Left renal pelvis (tissue), 4 donors: ENCODE results near the gene PNMT. TPM values are rescaled to one million over a fixed set of nuclear protein-coding genes. Genes with fewer than 3 reads are reported as not detected.

ENCODE experiments used
- DNase-seq, 4 donors: peaks; one replicate each; pipeline ENCODE4 v3.0.0-alpha.2; 2013; ENCODE audit warnings: low read depth in 4 of 4, low spot score in 3 of 4
- polyA plus RNA-seq, 4 donors: library from polyadenylated mRNA; unstranded; fragments of 120-200 nt; gene quantifications; one replicate each; pipeline ENCODE4 v1.2.1, GENCODE V29; 2013; ENCODE audit not compliant: insufficient read length in 4 of 4

Gene PNMT, protein sequence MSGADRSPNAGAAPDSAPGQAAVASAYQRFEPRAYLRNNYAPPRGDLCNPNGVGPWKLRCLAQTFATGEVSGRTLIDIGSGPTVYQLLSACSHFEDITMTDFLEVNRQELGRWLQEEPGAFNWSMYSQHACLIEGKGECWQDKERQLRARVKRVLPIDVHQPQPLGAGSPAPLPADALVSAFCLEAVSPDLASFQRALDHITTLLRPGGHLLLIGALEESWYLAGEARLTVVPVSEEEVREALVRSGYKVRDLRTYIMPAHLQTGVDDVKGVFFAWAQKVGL
- polyA plus RNA-seq = 1 to 10 TPM in 3 of 4 donors, under 1 TPM in 1; 0.22 to 4.5 (median 1.8) TPM

DNA sequence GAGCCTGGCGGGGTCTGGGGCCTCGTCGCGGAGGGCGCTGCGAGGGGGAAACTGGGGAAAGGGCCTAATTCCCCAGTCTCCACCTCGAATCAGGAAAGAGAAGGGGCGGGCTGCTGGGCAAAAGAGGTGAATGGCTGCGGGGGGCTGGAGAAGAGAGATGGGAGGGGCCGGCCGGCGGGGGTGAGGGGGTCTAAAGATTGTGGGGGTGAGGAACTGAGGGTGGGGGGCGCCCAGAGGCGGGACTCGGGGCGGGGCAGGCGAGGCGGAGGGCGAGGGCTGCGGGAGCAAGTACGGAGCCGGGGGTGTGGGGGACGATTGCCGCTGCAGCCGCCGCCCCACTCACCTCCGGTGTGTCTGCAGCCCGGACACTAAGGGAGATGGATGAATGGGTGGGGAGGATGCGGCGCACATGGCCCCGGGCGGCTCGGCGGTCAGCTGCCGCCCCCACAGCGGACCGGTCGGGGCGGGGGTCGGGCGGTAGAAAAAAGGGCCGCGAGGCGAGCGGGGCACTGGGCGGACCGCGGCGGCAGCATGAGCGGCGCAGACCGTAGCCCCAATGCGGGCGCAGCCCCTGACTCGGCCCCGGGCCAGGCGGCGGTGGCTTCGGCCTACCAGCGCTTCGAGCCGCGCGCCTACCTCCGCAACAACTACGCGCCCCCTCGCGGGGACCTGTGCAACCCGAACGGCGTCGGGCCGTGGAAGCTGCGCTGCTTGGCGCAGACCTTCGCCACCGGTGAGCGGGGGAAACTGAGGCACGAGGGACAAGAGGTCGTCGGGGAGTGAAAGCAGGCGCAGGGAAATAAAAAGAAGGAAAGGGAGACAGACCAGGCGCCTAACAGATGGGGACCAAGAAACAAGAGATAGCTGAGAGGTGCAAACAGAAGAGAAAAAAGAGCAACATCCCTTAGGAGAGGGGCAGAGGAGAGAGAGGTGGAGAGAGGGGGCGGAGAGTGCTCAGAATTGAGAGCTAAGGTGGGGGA lies at the start of gene PNMT:
Gene PNMT (plus strand): TSS at position 509 of the 980 bp plus-strand sequence. CDS start 23 bp downstream, at position 532.
- no peak for DNase-seq

DNA sequence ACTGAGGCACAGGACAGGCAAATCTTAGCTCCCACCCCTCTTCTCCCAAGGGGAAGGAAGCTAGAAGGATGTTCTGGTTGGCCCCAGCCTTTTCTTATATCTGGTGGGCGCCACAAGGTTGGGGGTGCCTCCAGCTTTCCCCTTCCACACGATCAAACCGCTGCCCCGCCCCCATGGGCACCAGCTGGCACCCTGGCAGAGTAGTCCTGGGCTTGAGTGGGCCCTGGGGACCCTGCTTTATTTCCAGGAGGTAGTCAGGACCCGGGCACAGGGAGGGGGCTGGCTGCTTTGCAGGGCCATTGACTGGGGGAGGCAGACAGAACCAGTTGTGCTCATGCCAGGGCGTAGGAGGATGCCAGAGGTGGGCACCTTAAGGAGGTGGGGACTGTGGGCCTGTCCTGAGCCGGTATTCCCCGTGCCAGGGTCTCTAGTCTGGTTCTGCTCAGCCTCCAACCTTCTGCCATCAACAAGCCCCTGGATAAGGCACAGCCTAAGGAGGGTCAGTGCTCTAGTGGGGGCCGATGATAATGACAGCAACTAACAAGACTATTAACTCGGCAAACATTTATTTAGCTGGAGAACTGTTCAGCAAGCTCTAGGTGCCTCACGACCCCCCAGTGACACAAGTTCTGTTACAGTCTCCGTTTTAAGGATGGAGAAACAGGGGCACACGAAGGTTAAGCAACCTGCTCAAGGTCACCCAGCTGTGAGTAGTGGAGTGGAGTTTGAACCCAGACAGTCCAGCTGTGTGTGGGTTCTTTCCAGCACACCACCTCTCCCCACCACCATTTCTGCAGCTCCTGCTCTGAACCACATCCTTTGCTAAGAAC lies 49.1 kb upstream of the PNMT start:
- DNase-seq = no peak

DNA sequence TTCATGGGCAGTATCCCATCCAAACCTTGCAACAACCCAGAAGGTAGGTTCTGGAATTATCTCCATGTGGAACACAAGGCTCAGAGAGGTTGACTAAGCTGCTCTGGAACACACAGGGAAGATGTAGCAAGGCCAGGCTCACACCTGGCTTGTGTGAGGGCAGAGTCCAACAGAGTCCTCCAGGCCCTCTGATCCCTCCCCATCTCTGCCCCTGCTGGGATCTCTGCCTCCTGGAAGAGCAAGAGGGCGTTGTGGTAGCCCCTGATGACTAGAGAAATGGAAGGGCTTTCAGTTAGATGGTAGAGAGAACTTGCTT lies 48.5 kb upstream of the PNMT start:
- no peak for DNase-seq

DNA sequence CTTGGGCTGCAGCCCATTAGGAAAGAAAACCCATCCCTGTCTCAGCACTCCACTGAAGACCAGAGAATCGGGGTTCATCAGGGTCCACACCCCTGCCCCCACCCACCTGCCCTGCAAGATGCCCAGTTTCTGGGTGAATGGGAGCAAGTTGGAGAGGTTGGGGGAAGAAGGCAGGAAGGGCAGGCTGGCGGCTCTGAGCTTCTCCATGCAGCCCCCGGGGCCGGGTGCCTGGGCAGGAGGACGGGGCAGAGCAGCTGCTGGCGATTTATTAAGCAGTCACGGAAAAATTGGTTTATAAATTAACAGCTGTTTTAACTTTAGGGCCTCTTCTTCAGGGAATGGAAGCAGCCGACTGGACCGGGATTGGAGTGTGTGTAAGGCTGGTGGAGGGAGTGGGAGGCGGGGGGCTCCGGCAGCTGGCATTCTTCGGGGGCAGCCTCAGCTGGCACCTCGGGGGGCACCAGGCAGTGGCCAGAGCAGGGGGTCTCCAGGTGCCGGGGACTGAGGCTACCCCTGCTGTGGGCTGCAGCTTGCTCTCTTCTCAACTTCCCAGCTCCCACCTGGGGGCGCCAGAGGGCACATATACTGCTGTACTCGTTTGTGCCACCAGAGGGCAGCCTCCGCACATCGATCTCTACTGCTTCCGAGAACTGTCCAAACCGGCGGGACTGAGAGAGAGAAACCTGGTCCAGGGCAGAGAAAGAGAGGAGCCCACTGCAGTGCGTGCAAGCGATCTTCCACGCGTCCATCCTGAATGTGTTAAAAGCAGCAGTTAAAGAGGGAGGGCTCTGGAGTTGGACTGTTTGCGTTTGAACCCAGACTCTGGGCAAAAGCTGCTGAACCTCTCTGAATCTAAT lies 46.5 kb upstream of the PNMT start:
- DNase-seq = peak in 3 of 4 donors; percentile 56 to 77 (median 64)

DNA sequence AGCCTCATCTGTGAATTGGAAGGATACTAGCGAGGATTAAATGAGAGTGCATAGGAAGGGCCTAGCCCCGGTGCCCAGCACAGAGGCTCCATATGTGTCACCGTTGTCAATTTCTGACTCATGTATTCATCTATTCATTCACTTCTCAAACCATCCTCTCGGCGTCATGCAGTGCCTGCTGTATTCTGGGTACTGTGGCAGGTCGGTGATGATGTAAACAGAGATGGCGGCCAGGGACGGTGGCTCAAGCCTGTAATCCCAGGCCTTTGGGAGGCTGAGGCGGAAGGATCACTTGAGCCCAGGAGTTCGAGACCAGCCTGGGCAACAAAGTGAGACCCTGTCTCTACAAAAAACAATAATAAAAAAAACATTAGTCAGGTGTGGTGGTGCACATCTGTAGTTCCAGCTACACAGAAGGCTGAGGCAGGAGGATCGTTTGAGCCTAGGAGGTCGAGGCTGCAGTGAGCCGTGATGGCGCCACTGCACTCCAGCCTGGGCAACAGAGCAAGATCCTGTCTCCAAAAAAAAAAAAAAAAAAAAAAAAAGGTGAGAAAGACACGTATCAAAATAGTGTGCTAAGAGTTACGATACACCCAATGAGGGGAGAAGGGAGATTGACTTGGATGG lies 45.8 kb upstream of the PNMT start:
- DNase-seq = no peak

DNA sequence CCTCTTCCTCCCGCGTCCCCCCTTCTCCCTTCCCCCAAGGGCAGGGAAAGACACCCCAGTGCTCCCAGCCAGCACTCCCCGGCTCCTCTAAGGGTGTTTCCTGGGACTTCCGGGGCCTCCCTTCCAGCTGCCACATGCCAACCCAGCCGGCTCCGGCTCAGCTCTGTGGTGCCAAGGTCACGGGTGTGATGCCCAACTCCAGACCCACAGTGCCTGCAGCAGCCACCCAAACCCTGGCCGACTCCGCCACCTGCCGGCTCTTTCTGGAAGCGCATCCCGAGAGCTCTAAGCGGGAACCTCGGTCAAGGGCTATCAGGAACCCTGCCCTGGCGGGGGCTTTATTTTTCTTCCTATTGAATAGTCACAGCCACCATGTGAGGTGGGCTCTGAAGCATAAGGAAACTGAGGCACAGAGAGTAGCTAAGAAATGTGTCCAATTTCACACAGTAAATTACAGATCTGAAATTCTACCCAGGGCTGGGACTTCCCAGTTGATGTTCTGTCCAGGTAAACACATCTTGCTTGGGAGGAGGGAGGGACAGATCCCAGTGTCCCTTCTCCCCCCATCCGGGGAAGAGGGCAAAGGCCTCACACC lies 44.8 kb upstream of the PNMT start:
- no peak for DNase-seq

DNA sequence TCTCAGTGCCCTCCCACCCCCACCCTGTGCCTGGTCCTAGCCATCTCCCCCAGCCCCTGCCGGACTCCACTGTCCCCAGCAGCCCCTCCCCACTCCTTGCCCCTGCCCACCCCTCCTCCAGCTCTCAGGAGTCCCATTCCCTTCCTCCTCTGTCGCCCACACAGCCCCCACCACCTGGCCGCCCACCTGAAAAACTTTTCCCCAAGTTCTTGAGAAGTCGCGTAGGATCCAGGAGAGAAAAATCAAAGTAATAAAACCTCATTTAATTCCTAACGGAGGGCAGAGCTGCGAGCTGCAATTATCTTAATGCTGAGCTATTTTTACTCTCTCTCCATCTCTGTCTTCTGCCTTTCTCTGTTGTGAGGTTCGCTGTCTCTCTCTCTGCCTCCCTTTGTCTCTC lies 43.9 kb upstream of the PNMT start:
- no peak for DNase-seq

DNA sequence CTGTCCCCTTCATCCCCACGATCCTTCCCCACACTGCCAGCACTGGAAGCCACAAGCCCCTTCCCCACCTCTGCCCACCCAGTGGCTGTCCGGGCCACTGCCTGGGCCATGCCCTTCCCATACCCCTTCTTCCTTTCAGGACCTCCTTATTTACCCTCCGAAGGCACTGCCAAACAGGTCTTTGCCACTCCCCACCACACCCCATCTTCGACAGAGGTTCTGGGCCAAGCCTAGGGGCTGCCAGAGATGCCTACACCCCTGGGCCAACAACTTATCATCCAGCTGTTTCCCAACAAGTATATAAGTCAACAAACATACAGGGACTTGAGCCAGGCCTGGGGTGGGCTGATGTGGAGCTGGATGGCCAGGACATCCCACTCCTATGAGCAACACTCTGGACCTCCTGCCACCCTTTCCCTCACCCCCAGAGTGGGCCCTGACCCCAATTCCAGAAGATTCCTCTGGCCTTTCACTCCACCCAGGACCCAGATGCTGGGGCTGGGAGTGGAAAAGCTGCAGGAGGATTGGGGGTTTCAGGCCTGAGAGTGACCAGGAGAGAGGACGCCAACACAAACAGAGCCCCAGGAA lies 43.0 kb upstream of the PNMT start:
- no peak for DNase-seq

DNA sequence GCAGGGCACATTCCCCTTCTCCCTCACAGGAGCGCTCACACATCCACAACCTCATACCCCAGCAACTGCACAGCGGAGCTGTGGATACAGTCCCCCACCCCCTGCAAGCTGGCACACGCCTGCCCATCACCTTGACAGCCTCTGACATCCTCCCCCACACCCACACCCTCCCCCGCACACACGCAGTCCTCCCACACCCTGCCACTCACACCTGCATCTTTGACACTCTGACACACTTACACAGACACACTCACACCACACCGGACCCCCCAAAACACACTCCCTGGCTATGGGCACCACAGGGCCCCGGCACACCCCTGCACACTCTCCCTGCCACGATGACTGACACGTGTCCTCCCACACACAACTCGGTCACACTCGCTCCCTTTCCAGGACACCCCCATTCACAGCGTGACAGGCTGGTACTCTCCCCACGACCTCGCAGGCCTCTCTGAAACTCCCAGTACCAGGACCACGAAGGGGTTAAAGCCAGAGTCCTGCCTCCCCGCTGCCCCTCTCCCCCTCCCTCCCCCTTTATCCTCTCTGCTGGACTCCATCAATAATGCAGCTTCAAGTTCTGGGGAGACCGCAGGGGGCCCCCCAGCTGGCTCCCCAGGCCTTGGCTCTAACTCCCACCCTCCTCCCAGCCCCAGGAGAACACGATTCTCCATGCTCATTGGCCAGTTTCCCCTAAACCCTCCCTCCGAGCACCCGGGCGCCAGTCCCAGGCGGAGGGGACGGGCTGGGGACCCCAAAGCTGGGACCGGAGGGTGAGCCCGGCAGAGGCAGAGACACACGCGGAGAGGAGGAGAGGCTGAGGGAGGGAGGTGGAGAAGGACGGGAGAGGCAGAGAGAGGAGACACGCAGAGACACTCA lies 41.8 kb upstream of the PNMT start, which contains the start of gene PPP1R1B:
Gene PPP1R1B (plus strand): TSS at position 782 of the 876 bp plus-strand sequence. CDS start 441 bp downstream, outside the sequence.
- no peak for DNase-seq

DNA sequence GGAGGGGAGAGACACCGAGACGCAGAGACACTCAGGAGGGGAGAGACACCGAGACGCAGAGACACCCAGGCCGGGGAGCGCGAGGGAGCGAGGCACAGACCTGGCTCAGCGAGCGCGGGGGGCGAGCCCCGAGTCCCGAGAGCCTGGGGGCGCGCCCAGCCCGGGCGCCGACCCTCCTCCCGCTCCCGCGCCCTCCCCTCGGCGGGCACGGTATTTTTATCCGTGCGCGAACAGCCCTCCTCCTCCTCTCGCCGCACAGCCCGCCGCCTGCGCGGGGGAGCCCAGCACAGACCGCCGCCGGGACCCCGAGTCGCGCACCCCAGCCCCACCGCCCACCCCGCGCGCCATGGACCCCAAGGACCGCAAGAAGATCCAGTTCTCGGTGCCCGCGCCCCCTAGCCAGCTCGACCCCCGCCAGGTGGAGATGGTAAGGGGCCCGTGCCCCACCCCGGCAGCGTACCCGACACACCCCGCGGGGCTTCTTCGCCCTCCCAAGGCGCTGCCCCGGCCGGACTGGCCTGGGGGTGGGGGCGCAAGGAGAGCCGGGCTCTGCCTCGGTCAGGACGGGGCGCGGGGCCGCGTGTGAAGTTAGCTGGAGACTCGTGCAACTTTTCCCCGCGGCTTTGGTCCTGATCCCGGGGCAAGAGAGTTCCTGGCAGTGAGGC lies 41.1 kb upstream of the PNMT start:
- DNase-seq = no peak

DNA sequence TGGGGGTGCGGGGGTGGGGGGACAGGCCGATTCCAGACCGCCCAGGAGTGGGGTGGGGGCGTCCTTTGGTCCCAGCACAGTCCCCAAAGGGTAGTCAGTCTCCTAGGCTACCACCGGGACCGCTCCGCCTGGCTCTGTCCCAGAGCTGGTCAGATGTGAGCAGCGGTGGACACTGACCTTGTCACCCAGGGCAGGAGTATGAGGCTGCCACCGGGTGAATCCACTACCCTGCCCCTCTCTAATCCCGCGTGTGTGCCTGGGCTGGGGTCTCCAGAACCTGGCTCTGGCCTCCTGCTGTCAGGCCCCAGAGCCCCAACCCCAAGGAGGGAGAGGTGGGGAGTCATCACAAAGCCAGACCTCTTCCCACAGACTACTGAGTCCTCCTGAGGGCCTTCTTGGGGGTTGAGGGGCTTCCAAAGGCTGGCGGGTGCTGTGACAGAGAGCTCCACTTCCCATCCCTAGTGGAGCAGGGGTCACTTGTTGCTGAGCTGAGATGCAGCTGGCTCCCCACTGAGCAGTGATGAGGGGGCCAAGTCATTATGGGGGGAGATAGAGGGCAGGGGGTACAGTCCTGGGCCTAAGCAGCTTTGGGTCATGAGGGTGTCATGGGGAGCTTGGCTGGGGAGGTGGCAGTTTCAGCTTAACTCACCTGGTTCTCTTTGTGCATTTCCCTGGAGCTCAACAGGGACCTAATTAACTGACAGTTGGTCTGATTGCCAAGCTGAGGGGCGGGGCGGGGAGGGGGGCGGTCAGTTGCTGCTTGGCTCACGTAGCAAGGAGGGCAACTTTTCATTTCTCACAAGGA lies 40.3 kb upstream of the PNMT start:
- no peak for DNase-seq

DNA sequence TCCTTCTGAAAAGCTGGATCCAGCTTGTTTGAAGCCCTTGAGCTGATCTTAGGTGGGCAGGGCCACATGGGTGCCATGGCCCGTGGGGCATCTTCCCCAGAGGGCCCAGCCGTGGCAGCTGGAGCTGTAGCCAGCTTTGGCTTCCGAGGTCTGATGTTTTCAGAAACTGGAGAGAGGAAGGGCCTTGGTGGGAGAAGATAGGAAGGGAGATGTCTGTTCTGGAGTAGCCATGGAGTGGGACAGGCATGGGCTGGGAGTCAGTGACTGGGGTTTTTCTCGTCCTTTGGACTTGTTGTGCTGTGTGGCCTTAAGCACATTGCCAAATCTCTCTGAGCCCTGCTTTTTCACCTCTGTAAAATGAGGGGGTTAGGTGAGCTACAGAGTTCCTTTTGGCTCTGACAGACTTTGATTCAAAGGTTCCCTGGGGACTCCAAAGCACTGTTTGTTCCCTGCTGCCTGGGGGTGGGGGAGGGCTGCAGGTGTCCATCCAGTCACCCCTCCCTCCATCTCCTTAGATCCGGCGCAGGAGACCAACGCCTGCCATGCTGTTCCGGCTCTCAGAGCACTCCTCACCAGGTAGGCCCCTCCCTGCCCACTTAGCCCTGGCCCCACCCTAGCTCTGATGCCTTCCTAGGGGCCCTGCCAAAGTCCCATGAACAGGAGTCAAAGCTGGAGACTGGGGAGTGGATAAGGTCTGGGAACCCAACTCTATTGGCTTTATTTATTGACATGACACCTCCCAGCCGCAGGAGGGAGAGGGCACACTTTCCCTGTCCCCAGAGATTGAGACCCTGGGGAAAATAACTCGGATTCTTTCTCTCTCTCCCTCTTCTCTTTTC lies 39.4 kb upstream of the PNMT start:
- no peak for DNase-seq

DNA sequence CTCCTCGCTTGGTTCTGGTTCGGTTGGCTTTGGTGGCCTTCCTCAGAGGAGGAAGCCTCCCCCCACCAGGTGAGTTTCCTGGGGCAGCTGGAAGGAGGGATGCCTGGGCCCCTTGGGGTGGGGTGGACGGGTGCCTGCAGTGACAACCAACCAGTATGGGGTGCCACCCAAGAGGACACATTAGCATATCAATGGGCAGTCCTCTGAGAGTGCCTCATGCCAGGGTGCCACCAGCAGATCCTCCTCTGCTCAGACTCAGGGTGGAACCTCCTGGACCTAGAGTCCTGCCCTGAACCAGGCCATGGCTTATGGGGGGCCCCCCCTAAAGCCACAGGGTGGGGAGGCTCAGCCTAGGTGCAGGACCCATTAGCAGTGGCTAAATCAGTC lies 38.8 kb upstream of the PNMT start:
- DNase-seq = no peak

DNA sequence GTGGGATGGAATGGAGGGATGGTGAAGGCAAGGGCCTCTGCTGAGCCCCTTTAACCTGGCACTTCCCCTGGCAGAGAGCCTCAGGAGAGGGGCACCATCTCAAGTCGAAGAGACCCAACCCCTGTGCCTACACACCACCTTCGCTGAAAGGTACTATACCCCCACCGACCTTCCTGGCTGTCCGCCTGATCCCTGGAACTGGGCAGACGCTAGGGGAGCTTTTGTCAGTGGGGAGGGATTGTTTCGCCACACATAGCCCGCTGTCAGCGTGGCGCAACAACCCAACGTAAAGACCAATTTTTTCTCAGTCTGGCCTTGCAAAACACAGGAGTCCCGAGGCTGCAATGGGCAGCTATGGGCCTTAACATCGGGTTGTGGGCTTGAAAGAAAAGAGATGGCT lies 38.4 kb upstream of the PNMT start:
- DNase-seq = no peak

DNA sequence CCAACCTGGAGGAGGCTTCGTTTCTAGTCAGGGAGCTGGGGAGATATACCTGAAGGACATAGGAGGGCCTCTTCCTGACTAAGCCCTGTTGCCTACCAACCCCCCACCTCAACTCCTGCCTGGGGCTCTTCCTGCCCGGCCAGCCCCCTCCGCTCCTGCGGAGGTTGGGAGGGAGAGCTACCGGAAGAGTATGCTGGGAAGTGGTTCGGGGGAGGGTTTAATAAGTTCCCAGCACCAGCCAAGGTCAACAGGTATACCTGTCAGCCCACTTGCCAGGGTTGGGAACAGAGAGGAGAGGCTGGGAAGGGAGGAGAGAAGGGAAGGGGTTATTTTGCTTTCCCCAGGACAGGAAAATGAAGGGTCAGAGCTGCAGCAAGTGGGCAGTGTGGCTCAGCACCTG lies 36.9 kb upstream of the PNMT start:
- DNase-seq = no peak
